ENCODE results near the gene INTS4.
"Not testable (repeated sequence)": the region's sequence is repeated elsewhere in the genome, so short reads cannot be mapped to it uniquely, and the experiment has no call there.

Gene INTS4

DNA sequence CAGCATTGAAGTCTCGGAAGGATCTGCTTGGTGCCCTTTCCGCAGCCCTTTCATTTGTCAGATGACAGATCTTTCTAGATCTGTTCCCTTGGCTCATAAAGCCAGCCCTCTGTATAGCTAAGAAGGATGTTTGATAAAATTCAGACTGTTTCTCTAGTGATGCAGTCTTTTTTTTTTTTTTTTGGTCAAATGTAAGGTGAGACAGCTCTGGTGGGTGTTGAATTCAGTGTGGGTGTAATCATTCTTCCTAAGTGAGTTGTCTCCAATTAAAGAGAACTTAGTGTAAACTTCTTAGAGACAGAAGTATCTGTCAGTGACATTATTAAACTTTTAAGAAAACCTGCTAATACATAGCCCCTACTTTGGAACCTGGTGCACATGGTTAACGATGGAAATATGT lies 120.3 kb downstream of the INTS4 start:
- no peak for DNase-seq

DNA sequence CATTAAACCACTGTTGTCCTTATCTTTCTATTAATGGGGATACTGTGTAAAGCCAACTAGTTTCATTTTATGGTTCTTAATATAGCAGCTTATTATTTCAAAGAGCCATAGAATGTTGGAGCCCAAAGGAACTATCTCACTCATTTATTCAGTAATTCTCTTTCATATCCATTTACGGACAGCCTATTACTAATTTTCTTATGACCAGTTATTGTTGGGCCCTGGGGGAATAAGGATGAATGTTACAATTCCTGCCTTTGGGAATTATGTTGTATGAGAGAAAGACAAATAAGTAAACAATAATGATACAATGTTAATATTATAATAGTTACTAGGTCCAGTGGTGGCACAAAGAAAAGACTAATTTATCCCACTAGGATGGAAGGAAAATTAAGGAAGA lies 121.1 kb downstream of the INTS4 start:
- no peak for DNase-seq

DNA sequence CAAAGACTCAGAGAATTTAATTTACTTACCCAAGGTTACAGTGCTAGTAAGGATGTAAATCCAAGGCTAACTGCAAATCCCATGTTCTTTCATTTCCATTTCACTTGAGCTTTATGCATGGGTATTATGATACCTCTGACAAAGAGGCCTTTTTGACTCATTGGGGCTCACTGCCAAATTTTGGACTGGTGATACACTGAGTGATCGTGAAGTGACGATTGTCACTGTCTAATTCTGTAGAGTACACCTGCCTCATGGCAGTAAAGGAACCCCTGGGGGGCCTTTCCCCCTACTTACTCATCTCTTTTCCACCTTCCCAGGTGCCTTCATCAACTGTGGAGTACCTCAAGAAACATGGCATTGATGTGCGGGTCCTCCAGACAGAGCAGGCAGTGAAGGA lies 122.6 kb downstream of the INTS4 start:
- DNase-seq = no peak

GRCh38 chr11:77868744-77869143 lies 125.7 kb downstream of the INTS4 start:
- DNase-seq = no peak

DNA sequence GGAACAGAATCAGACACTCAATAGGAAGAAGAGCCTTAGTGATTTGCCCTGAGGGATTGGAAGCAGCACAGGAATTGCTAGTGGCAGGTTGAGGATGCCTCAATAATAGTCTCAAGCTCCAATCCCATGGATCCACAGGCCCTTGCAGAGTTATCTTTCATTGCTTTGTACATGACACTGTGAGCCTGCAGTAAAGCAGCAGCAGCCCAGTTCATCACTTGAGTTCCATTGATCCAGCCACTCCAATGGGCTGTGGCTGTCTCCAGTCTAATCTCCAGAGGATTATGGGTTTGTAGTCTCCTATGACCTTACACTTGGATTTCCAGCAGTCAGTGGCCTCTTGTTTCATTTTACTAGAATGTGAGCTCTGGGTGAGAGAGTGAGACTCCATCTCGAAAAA lies 128.1 kb downstream of the INTS4 start:
- DNase-seq = no peak

DNA sequence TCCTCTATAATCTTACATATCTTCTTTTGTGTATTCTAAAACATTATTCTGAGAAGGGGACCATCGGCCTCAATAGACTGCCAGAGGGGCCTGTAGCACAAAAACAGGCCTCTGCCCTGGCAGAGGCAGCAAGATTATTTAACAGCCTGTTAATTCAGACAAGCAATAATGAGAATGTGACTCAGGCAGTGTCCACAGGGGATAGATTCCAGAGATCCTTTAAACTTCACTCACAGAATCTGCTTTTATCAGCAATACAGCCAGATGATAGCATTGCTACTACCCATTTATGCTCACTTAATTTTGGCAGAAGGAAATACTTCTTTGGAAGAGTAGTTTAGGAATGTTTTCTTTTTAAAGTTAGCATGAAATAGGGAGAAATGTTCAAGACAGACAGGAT lies 128.7 kb downstream of the INTS4 start:
- DNase-seq = no peak

DNA sequence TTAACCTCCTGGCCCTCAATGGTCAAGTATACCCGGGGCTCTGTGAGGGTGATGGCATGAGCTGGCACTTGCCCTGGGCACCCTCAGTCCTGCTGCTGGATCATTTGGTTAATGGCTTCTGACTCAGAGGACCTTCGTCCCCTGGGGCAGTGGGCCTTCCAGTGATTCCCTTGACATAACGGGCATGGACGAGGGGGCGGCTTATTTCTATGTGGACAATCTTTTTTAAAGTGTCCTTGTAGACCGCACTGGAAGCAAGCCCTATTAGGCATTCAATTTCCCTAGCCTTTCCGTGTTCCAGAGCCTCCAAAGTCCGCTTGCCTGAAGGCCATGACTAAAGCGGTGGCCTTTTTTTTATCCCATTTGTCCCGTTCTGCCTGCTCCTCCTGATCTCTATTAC lies 133.0 kb downstream of the INTS4 start:
- DNase-seq = not testable (repeated sequence)

DNA sequence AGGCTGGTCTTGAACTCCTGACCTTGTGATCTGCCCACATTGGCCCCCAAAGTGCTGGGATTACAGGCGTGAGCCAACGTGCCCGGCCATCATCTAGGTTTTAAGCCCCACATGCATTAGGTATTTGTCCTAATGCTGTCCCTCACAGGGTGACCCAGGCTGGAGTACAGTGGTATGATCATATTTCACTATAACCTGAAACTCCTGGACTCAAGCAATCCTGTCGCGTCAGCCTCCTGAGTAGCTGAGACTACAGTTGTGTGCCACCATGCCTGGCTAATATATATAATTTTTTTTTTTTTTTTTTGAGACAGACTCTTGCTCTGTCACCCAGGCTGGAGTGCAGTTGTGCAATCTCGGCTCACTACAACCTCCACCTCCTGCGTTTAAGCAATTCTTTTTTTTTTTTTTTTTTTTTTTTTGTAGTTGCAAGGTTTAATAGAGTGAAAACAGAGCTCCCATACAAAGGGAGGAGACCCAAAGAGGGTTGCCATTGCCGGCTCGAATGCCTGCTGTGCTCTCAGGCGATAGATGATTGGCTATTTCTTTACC lies 136.5 kb downstream of the INTS4 start:
- not testable (repeated sequence) for DNase-seq

GRCh38 chr11:77854838-77855237 lies 139.6 kb downstream of the INTS4 start:
- no peak for DNase-seq

- no peak for DNase-seq
Observed at GRCh38 chr11:77851503-77851902, 143.0 kb downstream of the INTS4 start.

GRCh38 chr11:77843700-77844099 lies 150.8 kb downstream of the INTS4 start:
- not testable (repeated sequence) for DNase-seq

DNA sequence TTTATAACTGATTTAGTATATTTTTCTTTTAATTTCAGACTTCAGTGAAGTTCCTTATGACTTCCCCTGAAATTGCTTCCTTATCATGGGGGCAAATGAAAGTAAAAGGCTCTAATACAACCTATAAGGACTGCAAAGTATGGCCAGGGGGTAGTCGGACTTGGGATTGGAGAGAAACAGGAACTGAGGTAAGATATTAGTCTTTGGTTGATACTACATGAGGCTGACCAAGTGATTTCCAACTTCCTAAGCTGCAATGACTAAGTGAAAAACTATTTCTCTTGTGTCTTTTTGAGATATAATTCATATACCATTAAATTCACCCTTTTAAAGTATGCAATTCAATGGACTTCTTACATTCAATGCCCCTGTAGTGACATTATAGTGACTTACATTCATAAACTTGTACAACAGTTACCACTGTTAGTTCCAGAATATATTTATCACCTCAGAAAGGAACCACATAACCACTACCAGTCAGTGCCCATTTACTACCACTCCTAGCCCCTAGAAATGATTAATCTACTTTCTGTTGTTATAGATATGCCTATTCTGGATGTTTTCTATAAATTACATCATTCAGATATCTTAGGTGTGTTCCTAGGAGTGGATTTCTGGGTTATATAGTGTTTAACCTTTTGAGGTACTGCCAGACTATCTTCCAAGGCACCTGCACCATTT lies 151.9 kb downstream of the INTS4 start:
- no peak for DNase-seq

DNA sequence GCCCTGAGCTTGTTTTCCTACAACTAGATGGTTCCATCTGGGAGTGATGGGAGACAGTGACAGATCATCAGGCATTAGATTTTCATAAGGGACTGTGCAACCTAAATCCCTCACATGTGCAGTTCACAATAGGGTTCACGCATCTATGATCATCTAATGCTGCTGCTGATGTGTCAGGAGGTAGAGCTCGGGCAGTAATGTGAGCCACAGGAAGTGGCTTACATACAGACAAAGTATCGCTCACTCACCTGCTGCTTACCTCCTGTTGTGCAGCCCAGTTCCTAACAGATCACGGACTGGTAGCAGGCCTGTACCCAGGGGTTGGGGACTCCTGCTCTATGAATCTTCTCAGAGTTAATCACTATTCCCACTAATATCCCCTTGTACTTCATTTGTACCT lies 161.2 kb downstream of the INTS4 start:
- DNase-seq = no peak

- no peak for DNase-seq
Observed at GRCh38 chr11:77828926-77829325, 165.5 kb downstream of the INTS4 start.

All from T1000 (cell line).